NCI-H446 treated with DMSO at 0.1 percent for 48 hours (cell line): ENCODE results near the gene NRXN3.
A peak's percentile ranks its signal among the peaks of the same experiment; 100 is the strongest.

Experiments
- DNase-seq: peaks from one replicate; lab custom pipeline; 2025; lab: John Stamatoyannopoulos, UW

Gene NRXN3

DNA sequence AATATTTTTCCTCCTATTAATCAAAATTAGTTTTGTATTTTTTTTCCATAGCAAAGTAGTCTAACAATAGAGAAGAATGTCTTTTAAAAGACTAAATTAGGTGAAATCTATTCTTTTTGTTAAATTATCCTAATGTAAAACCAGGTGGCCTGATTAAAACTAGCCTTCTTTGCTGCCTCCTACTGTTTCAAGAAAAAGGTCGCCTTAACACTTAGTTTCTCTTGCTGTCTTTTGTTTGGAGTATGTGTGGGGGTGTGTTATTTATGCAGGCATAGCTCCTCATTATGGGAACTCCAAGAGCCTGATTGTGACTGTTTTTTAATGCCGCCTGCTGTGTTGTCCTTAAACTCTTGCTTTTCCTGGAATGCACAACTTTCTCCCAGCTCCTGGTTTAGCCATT, 1185.9 kb downstream of the NRXN3 start:
- DNase-seq: no peak

DNA sequence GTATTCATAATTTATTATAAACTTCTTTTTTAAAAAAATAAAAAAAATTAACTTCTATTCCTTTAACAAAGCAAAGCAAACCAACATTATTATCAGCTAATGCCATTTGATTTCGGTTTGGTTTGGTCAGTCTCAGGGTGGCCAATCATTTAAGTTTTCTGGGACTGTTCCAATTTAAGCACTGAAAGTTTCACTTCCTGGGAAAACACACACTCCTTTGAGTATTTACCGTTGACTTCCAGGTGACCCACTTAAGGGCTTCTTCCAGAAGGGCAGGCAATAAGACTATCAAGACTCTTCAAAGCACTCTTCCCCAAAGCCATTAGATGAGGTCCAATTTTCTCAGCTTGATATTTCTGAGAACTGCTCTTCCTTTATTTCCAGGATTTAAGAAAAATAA, 1187.1 kb downstream of the NRXN3 start:
- DNase-seq: no peak

DNA sequence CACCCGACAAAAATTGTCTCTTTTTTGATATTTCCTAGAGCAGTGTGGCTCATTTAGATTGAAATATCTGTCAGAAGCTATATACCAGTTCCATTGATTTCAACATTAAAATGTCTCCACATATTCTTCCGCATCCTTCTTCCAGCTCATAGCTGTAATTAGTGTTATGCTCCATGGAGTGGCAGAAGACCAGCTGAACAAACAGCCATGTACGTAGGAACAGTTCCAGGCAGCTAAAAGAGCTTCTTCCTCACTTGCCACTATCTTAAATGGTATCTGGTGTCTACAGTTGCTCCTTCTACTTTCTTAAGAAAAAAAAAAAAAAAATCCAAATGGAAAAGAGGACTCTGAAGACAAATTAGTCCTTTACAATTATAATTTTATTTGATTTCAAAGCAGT, 1193.1 kb downstream of the NRXN3 start:
- DNase-seq: peak; percentile 23

DNA sequence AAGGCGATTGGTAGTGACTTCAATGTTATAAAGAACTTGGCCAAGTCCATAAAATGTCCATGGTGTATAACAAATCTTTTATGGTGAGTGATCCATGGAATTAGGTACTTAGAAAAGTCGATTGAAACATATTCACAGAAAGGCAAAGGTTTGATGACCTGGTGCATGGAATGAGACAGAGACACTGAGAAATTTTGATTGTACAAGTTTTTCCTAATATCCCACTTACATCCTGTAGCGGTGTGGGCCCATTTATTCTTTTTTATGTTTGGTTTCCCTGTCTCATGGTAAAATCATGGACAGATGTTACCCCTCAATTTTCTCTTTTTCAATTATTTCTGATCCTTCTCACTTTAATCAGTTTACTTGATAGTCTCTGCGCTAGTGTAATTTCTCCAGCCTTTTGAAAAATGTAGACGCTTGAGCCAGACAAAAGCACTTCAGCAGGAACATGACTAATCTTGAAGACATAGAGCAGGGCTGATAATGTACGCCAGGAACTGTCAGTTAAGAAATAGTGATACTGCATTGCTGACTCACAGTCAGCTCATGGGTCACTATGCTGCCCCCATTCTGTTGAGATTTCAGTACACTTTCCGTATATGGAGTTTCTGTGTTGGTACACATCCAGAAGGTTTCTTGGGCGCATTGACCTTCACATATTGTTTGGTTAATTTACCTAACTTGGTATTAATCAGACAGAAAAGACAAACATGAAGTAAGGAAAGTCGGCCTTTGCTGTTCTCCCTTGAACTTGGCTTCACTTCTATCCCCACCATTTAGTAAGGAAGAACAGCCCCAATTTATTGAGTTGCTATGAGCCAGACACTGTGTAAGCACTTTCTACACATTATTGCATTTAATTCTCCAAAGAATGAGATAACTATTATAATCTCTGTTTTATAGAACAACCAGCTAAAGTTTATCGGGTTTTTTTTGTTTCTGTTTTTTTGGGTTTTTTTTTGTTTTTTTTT, 1199.5 kb downstream of the NRXN3 start:
- peak; percentile 32 for DNase-seq

DNA sequence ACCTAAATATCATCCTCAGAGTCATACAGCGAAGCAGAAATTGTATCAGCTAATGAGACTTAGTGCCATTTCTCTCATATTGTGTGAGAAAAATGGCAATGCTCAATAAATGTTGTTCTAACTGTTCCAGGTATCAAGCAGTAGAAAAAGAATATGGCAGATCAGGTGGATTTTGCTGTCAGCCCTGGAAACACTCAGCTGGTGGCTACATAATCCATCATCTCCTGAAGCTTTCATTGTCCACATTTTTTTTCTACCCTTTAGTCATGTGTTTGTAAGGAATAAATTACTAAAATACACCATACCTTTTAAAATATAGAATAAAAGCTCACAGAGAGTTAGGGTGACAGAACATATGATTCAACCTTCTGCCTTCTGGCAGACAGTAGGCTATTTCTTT, 1200.8 kb downstream of the NRXN3 start:
- DNase-seq: no peak

DNA sequence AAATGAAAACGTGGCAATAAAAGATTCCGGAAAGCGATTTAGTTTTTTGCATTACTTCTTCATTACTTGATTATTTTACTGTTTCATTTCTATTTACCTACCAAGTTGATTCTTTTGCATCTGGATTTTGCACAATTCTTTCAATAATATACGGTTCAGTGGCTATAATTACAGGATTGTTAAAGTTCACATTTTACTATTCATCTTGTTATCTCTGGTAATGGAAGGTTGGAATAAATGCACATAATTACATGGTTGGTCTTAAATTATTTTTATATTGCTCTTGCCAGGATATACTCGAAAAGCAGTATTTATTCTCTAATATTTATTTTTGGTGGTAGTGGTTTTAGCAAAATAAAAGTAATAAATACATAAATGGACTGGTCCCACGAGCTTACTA, 1203.3 kb downstream of the NRXN3 start:
- no peak for DNase-seq

DNA sequence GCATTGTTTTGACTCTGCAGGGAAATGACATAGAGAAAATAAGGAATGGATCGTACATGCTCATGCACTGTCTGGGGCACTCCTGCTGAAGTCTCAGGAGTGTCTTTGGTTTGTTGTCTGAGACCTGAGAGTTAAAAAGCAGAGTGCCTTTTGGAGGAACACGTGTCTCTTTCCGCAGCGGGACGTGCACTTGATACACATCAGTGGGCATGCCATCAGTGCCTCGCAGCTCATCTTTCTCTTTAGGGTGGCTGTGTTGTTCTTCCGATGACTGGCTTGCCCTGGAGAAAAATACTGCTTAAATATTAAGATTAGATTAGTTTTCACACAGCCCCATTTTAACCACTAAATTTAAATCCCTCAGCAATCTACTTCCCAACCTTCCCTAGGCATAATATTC, 1205.2 kb downstream of the NRXN3 start:
- no peak for DNase-seq

DNA sequence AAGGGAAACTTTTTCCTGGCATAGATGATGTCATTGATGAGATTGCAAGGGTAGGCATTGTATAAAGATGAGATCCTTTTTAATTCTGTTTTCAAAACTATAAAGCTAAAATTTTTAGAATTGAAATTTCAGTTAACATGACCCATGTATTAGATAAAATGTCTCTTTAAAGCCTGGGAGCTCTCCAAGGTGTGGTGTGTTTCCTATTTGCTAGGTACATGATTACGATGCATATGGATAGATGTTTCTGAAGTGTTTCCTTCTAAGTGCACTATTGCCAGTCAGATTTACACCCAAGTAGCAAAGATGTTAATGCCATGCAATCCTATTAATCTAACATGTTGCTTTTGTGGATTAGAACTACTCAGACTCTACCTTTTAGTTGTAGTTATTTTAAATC, 1206.4 kb downstream of the NRXN3 start:
- no peak for DNase-seq

DNA sequence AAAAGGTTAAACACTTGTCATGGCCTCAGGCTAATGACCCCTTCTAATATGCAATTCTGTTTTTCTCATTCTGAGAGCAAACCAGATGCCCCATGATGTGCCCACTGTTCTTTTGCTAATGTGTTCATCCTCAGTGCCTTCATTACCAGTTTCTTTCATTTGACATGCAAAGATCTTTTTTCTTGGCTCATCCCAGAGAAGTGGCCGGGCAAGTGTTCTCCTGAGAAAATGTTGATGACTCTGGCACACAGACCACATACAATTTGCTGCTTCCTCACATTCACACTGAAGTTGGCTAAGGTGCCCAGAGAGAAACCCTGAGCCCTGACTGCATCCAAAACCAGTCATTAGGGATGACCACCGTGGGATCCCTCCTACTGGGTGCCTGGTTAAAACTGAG, 1207.8 kb downstream of the NRXN3 start:
- DNase-seq: no peak

DNA sequence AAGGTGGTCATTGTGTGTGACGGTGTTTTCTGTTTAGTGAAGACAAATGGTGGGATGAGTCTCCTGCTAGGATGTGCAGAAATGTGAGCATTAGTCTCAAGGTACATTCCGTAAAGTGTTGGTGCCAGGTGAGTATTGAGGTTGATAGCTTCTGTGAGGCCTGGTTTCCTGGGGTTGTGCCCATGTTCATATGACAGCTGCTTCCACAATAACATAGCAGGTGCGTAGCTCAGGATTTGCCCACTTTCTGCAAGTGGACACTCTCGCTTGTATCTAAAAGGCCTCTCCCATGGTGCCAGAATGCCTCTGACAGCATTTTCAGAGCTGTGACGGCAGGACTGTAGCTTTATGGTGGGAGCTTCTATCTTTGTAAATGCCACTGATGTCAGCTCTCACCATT, 1209.1 kb downstream of the NRXN3 start:
- DNase-seq: no peak

DNA sequence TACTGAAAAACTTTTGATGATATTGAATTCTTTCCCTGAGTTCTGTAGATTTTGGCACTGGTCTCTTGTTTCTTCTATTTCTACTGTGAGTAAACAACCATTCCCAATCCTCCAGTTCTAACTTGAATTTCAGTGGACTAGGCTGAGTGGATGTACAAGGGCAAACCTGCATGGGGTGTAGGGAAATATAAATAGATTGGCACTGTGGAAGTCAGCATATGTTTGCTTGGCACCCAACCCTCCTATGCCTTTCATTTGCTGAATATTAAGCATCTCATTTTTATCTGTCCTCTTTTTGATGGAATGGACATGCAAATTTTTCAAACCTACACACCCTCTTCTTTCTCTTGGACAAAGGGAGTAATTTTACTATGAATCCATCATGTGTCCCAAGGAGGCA, 1212.9 kb downstream of the NRXN3 start:
- peak; percentile 53 for DNase-seq

DNA sequence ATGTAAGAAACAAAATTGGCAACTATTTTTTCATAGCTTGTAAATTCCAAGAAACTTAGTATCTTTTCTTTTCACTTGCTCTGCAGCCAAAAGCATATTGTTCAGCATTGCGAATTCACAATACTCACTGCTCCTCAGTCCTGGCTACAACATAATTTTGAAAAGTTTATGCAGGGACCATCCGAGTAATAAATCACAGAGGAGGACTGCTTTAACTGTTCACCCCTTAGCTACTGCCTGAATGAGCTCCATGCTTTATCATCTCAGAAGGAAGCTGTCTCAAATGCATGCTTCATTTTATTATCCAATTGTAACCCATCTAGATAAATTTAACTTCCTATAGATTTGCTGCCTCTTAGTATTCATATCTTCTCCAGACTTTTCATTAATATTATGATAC, 1213.3 kb downstream of the NRXN3 start:
- DNase-seq: no peak

DNA sequence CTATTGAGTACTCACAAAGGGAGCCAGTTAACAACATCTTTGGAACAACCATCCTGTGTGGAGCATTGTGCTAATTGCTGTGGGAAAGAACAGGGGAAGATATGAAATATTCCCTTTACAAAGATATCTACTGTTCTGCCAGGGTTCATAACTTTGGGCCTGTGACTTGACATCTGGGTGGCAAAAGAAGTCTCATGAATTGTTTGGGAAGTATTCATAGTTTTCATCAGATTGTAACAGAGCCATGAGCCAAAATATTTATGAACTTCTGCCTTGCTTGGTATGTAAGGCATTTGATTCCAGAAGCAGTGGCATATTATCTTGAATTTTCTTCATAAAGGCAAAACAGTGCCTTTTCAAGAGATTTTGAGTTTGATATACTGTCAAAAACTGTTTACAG, 1224.9 kb downstream of the NRXN3 start:
- no peak for DNase-seq

DNA sequence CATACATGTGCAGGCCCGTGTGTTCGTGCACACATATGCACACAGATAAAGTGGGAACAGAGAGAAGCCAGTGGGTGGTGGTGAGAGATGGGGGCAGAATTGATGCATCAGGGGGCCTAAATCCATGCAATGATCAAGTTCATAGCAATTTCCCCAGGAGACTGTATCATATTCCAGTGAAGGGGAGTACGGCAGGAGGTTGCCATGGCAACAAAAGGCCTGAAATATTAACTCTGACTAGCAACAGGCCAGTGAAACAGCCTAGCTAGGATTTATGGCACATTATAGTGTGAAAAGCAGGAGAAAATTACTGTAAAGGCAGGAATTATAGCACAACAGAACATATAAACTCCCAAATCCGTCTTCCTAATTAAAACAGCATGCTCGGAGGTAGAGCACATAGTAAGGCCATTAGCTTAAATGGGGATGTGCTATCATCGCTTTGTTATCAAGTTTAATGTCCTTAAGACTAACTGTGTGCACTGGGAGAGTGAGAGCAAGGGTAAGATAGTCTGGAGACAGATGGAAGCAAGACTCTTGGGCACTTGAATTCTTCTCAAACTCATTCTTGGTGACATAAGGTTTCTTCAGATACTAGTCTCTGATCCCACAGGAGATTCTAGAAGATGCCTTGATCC, 1234.8 kb downstream of the NRXN3 start:
- no peak for DNase-seq

DNA sequence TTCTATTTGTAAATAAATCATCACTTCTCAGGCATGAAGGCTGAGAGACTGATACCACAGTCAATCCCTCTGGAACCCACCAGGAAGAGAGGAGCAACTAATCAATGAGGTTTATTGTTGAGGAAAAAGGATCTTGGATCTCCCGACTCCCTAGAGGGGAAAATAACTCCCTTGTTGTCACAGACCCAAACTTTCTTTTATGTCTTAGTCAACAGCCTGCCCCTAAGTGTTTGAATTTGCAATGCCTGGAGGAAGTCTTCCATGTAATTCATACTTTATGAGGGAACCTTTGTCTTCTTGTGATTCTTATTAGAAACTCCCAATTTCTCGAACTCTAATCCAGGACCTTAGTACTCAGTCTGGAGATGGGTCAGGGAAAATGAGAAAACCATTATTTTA, 1235.3 kb downstream of the NRXN3 start:
- DNase-seq: no peak

DNA sequence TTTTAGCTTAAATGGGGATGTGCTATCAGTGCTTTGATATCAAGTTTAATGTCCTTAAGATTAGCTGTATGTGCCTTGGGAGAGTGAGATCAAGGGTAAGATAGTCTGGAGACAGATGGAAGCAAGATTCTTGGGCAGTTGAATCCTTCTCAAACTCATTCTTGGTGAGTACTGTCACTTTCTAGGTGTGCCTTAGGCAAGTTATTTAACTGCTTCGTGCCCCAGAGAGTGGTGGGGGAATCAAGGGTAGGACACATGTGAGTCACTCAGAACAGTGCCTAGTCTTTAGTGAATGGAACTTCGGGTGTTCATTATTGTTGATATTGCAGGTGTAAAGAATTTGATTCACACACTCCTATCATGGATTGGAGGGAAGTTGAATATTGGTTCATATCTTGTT, 1237.4 kb downstream of the NRXN3 start:
- DNase-seq: no peak

DNA sequence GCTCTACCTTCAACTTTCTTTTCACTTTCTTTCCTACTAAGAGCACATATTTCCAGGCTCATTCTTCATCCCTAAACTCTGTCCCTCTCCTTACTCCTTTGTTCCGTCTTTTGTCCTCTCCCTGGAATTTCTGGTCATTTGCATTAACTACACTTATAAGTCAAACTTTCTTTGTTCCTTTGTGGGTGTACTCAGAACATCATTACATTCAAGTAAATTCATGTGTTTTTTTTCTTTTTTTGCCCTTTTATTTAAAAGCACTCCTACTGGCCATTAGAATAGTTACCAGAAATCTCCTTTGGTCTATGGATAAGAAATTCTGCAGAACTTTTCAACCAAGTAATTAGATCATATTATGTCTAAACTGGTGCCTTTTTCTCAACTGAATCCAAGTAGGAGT, 1238.5 kb downstream of the NRXN3 start:
- DNase-seq: no peak

DNA sequence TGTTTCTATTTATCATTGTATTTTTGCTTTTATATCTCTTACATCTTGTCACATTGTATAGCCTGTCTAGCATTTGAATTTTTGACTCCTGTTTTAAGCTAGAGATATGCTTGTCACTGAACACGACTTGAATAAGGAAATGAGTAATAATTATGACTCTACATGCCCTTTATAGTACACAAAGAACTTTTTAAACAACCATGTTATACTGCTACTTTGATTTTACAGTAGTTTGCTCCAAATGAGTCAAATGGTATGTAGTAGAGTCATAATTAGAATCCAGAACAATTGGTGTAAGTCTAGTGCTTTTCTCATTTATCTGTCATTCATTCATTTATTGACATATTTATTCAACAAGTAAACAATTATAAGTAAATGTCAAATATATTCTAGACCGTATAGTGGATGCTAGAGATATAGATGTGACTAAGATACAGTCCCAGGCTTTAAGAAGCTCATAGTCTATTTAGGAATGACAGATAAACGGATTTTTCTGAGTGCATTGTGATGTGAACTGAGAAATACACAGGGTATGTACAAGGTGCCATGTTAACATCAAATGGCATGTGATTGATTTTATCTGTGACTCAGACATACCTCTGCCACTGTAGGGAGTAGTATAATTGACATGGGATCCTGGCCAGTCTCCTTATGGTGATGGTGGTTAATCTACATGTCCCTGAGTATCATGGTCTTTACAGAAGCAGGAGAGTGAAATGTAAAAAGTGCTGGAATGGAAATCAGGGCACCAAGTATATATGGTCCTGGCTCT, 1241.4 kb downstream of the NRXN3 start:
- no peak for DNase-seq

DNA sequence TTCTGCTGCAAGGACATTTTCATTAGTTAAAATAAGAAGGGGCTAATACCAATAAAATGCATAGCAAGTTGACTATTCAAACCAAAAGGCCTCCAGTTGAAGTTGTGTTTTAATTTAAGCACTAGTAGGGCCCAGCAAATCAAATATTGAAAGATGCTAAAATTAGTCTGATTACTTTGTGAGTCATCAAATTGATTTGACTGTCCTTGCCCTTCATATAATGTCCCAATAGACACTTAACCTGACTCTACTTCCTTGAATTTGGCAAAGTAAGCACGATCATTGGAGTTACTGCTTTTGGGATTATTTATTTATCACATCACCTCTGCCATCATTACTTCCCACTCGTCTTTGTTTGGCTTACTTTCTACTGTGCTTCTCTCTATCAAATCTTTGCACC, 1242.6 kb downstream of the NRXN3 start:
- DNase-seq: no peak

DNA sequence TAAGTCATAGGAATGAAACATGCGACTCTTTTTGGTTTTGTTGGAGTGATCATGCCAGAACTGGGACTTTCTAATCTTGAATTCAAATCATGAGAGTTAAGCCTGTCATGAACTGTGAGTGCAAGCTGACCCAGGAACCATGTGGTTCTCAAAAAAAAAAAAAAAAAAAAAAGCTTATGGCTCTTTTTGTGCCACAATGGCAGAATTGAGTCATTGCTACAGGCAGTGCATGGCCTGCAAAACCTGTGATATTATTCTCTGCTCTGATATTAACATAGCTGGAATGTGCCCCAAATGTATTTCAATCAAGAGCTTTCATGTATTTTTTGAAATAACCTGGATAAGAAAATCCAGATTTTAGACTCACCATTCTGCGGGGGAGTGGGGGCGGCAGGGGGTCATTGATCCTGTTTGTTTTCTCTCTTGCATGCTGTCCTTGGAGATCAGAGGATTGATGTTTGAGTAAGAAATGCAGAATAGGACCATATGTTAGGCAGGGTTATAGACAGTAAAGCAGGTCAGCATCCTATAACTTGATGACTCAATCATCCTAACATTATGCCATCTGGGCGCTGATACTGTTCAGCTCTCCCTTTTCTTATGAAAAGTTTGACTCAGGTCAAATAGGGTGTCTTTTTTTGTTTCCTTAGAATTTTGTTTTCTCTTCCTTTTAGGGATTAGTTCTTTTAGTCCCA, 1243.7 kb downstream of the NRXN3 start:
- DNase-seq: peak; percentile 82

DNA sequence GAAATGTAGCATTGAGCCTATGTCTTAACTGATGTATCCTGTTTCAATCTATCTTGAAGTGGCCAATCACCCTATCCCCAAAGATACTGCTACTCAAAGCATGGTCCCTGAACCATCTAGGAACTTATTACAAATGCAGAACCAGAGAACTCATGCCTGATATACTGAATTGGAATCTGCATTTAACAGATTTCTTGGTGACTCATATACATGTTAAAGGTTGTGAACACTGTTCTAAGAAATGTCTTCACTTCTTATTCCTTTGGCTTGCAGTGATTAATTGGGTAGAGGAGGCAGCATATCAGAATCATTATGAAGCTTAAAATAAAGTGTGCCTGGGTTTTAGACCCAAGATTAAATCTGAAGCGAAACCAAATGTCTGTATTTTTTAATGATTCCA, 1245.6 kb downstream of the NRXN3 start:
- DNase-seq: no peak

DNA sequence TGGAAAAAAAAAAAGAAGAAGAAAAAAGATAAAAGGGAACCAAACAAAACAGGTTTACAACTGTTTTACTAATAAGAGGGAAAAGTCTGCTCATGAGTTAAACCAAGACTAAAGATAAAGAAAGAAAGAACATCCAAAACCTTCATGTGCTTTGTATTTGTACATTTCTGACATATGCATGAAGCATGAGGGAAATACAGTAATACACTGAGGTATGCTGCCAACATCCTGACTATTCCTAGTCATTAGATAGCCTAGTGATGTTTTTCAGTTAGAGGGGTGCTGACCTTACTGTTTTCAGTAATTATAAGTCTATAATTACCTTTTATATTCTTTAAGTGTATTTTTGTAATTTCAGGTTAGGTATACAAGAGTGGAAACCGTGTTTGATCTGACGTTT, 1247.8 kb downstream of the NRXN3 start:
- no peak for DNase-seq
